Gastrocnemius medialis (tissue), 4 donors: ENCODE data around the gene TAS2R16.

Experiments used
- POLR2A ChIP-seq, 2 donors: fragments of 450-650 bp; IDR thresholded peaks; one replicate each; pipeline ENCODE4 v1.6.1; 2017; ENCODE audit warnings: antibody characterized with exemption in 2 of 2, mild to moderate bottlenecking in 2 of 2, moderate library complexity in 2 of 2
- TF ChIP-seq, protein P1 (sequence below), 5 experiments: fragments of 450-650 bp in 3 of 5; fragments of 200-600 bp in 2 of 5; sonication (generic) in 2 of 5; IDR thresholded peaks in 4 of 5; conservative IDR thresholded peaks in 1 of 5; 1 replicate in 4 of 5; 2 replicates in 1 of 5; pipeline ENCODE4 v1.5.1; 2016 to 2019; ENCODE audit warnings: antibody characterized with exemption in 5 of 5, mild to moderate bottlenecking in 3 of 5, moderate library complexity in 3 of 5

DNA sequence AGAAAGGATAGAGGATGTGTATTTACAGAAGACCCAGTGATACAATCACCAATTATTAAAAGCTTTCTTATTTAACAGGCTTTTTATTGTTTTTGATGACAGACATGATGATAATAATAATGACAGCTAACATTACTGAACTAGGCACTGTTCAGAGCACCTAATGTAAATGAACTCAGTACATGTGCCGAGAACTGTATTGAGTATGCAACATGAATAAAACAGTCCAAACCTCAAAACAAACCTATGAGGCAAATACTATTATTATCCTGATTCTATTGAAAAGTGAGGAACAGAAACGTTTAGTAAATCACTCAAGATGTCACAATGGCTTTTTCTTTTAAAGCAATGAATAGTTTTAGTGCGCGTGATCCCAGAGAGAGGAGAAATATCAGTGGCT is 27.1 kb downstream of the TAS2R16 start:
- TF ChIP-seq POLR2A (IDR thresholded peaks at IDR 0.05): no peak
- TF ChIP-seq, protein P1, sequence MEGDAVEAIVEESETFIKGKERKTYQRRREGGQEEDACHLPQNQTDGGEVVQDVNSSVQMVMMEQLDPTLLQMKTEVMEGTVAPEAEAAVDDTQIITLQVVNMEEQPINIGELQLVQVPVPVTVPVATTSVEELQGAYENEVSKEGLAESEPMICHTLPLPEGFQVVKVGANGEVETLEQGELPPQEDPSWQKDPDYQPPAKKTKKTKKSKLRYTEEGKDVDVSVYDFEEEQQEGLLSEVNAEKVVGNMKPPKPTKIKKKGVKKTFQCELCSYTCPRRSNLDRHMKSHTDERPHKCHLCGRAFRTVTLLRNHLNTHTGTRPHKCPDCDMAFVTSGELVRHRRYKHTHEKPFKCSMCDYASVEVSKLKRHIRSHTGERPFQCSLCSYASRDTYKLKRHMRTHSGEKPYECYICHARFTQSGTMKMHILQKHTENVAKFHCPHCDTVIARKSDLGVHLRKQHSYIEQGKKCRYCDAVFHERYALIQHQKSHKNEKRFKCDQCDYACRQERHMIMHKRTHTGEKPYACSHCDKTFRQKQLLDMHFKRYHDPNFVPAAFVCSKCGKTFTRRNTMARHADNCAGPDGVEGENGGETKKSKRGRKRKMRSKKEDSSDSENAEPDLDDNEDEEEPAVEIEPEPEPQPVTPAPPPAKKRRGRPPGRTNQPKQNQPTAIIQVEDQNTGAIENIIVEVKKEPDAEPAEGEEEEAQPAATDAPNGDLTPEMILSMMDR (IDR thresholded peaks at IDR 0.05 in 4 of 5, conservative IDR thresholded peaks at IDR 0.05 in 1 of 5): no peak
